Activated T-helper 1 cell treated with anti-CD3 and anti-CD28 coated beads, Interleukin-12 subunit alpha, Interleukin-12 subunit beta, Interleukin-2, Interleukin-4 antibody, amounts not matched to agents 30 ng/mL and 10 ng/mL and 1 ng/mL, durations not matched to agents 14 hours and 24 hours and 36 hours (primary cell): ENCODE data around the gene CYP2E1. TPM values are rescaled to one million over a fixed set of nuclear protein-coding genes. Genes with fewer than 3 reads are reported as not detected.
"Not testable (repeated sequence)": the region's sequence is repeated elsewhere in the genome, so short reads cannot be mapped to it uniquely, and the experiment has no call there.

Experiments used
- DNase-seq: peaks from one replicate; pipeline ENCODE4 v3.0.0; 2021; ENCODE audit warnings: low spot score
- H3K27ac Mint-ChIP-seq: one replicate; pipeline ENCODE4 v1.8.0; 2021; ENCODE audit warnings: mild to moderate bottlenecking, mixed read lengths
- H3K27me3 Mint-ChIP-seq: one replicate; pipeline ENCODE4 v1.8.0; 2022; ENCODE audit warnings: mild to moderate bottlenecking, moderate library complexity, mixed read lengths; ENCODE audit not compliant: insufficient read depth
- H3K36me3 Mint-ChIP-seq: one replicate; pipeline ENCODE4 v1.8.0; 2021; ENCODE audit warnings: low read depth, mixed read lengths
- H3K4me1 Mint-ChIP-seq: one replicate; pipeline ENCODE4 v1.8.0; 2021; ENCODE audit warnings: low read depth, mixed read lengths
- H3K4me3 Mint-ChIP-seq: one replicate; pipeline ENCODE4 v1.8.0; 2021; ENCODE audit warnings: mild to moderate bottlenecking, moderate library complexity, mixed read lengths
- H3K9me3 Mint-ChIP-seq: one replicate; pipeline ENCODE4 v1.8.0; 2021; ENCODE audit warnings: mixed read lengths
- intact Hi-C: fragments of 100-400 bp; cut with micrococcal nuclease; formaldehyde crosslinking; loops from one replicate; pipeline ENCODE4 v1.15.1; 2024
- total RNA-seq: library from RNA; stranded (reverse); gene quantifications from 2 replicates; pipeline ENCODE4 v1.2.3, GENCODE V29; 2022

Gene CYP2E1
- total RNA-seq = 0.52 TPM in 1 of 2 replicates, not detected in the other

DNA sequence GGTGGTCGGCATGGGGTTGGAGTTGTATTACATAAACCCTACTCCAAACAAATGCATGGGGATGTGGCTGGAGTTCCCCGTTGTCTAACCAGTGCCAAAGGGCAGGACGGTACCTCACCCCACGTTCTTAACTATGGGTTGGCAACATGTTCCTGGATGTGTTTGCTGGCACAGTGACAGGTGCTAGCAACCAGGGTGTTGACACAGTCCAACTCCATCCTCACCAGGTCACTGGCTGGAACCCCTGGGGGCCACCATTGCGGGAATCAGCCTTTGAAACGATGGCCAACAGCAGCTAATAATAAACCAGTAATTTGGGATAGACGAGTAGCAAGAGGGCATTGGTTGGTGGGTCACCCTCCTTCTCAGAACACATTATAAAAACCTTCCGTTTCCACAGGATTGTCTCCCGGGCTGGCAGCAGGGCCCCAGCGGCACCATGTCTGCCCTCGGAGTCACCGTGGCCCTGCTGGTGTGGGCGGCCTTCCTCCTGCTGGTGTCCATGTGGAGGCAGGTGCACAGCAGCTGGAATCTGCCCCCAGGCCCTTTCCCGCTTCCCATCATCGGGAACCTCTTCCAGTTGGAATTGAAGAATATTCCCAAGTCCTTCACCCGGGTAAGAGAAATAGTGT, at the start of gene CYP2E1:
TSS of gene CYP2E1 (plus strand) at position 407 of the 632 bp plus-strand sequence. CDS start at position 440, 33 bp downstream.
- DNase-seq = no peak
- Mint-ChIP-seq H3K27ac (no peak within 1 kb of the TSS), H3K4me3 (no peak within 1 kb of the TSS), H3K36me3 (no peaks in the 10 kb centered on the region), H3K9me3 (no peaks in the 10 kb centered on the region), H3K27me3 (peaks cover 58% of the 10 kb centered on the region), H3K4me1 (peaks cover 4% of the 10 kb centered on the region)
- intact Hi-C loops = no loop called here

DNA sequence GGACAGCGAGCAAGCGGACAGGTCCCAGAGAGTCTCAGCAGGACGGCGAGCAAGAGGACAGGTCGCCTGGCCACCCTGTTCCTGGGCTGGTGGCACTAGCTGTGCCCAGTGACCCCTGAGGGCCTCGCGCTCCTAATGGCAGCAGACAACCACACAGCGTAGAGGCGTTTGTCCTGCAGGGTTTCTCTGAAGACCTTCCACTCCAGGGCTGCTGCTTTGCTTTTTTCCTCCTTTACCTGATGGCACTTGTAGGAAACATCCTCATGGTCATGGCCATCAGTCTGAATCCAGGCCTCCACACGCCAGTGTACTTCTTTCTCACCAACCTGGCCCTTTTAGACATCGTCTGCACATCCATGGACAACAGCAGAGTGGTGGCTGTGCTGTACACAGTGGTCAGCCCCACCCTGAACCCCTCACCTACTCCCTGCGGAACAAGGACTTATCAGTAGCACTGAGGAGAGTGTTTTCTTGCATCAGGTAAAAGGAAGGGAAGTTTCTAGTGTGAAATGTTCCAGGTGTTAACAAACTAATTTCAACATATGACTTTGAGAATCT, 46.0 kb upstream of the CYP2E1 start:
- H3K36me3 Mint-ChIP-seq = no peaks in the 10 kb centered on the region
- intact Hi-C loops = no loop called here

GRCh38 chr10:133481657-133482056, 45.5 kb upstream of the CYP2E1 start:
- H3K36me3 Mint-ChIP-seq = peaks cover under 1% of the 10 kb centered on the region
- H3K27ac Mint-ChIP-seq = no peak overlapping the region
- H3K9me3 Mint-ChIP-seq = peaks cover 33% of the 10 kb centered on the region
- intact Hi-C loops = no loop called here
- no peak for DNase-seq
- H3K4me3 Mint-ChIP-seq = no peak overlapping the region
- no peaks in the 10 kb centered on the region for H3K4me1 Mint-ChIP-seq
- H3K27me3 Mint-ChIP-seq = peaks cover 3% of the 10 kb centered on the region

More for the DNA sequence above, 46.0 kb upstream of the CYP2E1 start:
- no peak overlapping the region for H3K4me3 Mint-ChIP-seq
- H3K27ac Mint-ChIP-seq = no peak overlapping the region
- no peak for DNase-seq
- peaks cover 29% of the 10 kb centered on the region for H3K9me3 Mint-ChIP-seq
- peaks cover 3% of the 10 kb centered on the region for H3K27me3 Mint-ChIP-seq
- H3K4me1 Mint-ChIP-seq = no peaks in the 10 kb centered on the region

DNA sequence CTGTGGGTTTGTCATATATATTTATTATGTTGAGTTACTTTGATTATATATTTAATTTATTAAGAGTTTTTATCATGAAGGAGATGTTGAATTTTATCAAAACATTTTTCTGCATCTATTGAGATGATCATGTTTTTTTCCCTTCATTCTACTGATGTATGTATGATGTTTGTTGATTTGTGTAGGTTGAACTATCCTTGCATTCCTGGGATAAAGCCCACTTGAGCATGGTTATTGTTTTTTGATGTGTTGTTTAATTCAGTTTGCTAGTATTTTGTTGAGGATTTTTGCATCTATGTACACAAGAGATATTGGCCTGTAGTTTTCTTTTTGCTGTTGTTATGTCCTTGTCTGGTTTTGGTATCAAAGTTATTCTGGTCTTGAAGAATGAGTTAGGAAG, 42.3 kb upstream of the CYP2E1 start:
- no peak overlapping the region for H3K27ac Mint-ChIP-seq
- no peak overlapping the region for H3K4me3 Mint-ChIP-seq

DNA sequence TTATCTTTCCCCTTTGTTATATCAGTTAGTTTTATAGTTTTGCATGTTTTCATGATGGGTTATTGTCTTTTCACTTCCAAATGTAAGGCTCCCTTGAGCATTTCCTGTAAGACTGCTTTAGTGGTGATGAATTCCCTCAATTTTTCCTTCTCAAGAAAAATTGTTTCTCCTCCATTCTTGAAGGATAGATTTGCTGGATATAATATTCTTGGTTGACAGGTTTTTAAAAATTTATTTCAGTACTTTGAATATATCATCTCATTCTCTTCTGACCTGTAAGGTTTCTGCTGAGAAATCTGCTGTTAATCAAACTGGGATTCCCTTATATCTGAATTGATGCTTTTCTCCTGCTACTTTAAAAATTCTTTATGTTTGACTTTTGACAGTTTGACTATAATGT, 40.1 kb upstream of the CYP2E1 start:
- H3K4me1 Mint-ChIP-seq = peaks cover 15% of the 10 kb centered on the region
- H3K27me3 Mint-ChIP-seq = peaks cover 3% of the 10 kb centered on the region
- H3K9me3 Mint-ChIP-seq = peaks cover 57% of the 10 kb centered on the region
- no peak for DNase-seq
- H3K4me3 Mint-ChIP-seq = no peak overlapping the region
- H3K27ac Mint-ChIP-seq = no peak overlapping the region
- peaks cover 1% of the 10 kb centered on the region for H3K36me3 Mint-ChIP-seq
- intact Hi-C loops = no loop called here

More for the DNA sequence above, 42.3 kb upstream of the CYP2E1 start:
- peaks cover 51% of the 10 kb centered on the region for H3K9me3 Mint-ChIP-seq
- peaks cover 6% of the 10 kb centered on the region for H3K4me1 Mint-ChIP-seq
- no peak for DNase-seq
- intact Hi-C loops = no loop called here
- H3K36me3 Mint-ChIP-seq = peaks cover 1% of the 10 kb centered on the region
- peaks cover 3% of the 10 kb centered on the region for H3K27me3 Mint-ChIP-seq

DNA sequence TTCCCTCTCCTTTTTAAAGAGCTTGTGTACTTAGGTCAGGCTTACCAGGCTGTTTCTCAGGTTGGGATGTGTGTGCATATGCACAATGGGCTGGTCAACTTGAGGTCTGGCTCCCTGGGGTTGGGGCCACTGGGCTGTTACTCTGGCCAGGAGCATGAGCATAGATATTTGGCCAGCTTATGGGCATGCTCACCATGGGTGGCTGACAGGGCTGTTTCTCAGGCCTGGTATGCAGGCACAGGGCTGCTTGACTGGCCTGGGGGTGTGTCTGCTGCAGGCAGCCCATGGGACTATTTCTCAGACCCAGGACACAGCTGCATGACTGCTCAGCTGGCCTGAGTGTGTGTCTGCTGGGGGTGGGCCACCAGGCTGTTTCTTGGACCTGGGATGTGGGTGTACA, 38.8 kb upstream of the CYP2E1 start:
- Mint-ChIP-seq H3K9me3 (peaks cover 53% of the 10 kb centered on the region), H3K4me1 (peaks cover 15% of the 10 kb centered on the region), H3K27me3 (peaks cover 3% of the 10 kb centered on the region), H3K4me3 (no peak overlapping the region), H3K27ac (no peak overlapping the region), H3K36me3 (peaks cover 1% of the 10 kb centered on the region)
- intact Hi-C loops = no loop called here
- no peak for DNase-seq

DNA sequence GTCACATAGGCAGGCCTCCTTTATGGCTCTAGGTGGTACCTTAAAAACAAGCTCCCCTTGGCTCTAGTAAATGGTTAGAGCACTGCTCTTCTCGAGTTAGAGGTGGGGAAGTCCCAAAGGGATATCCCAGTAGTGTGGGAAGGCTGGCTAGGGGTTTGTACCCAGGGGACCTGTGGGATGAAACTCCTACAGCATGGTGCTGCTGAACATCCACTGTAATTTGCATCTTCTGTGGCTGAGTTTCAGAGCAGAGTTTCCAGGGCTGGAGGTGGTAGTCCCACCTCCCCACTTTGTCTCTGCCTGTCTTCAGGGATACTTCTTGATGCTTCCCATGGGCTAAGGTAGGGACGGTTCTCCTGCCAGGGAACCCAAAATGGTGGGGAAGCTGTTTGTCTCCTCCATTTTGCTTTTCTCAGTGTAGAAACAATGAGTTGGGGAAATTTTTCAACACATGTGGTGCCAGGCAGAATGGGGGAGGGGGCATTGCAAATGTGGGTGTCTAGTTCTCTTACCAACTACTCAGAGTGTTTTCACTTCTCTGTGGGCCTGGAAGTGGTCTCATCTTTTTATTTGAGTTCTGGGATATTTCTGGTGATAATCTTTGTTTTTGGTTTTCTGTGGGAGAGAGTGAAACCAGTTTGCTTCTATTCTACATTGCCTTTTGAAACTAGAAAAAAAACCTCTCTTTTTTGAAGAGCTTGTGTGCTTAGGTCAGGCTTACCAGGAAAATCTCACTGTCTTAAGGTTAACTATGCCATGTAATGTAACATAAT, 37.2 kb upstream of the CYP2E1 start:
- Mint-ChIP-seq H3K27me3 (peaks cover under 1% of the 10 kb centered on the region), H3K27ac (no peak overlapping the region), H3K9me3 (peaks cover 40% of the 10 kb centered on the region), H3K4me3 (no peak overlapping the region), H3K4me1 (peaks cover 15% of the 10 kb centered on the region), H3K36me3 (peaks cover 1% of the 10 kb centered on the region)
- intact Hi-C loops = no loop called here
- DNase-seq = no peak

DNA sequence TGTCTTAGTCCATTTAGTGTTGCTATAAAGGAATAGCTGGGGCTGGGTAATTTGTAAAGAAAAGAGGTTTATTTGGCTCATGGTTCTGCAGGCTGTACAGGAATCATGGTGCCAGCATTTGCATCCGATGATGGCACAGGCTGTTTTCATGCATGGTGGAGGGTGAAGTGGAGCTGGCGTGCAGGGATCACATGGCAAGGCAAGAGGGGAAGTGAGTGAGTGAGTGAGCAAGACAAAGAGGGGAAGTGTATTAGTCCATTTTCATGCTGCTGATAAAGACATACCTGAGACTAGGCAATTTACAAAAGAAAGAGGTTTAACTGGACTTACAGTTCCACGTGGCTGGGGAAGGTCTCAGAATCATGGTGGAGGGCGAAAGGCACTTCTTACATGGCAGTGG, 33.6 kb upstream of the CYP2E1 start:
- intact Hi-C loops, H3K27me3 Mint-ChIP-seq, DNase-seq, H3K4me3 Mint-ChIP-seq, H3K27ac Mint-ChIP-seq, H3K36me3 Mint-ChIP-seq: not testable (repeated sequence)
- peaks cover 15% of the 10 kb centered on the region for H3K4me1 Mint-ChIP-seq
- peaks cover 15% of the 10 kb centered on the region for H3K9me3 Mint-ChIP-seq

- not testable (repeated sequence) for H3K36me3 Mint-ChIP-seq, H3K27ac Mint-ChIP-seq, H3K9me3 Mint-ChIP-seq, H3K4me1 Mint-ChIP-seq, H3K27me3 Mint-ChIP-seq, H3K4me3 Mint-ChIP-seq, DNase-seq
- intact Hi-C loops = loop anchor here (1.0 kb wide), 1 partner anchor 60 kb away; no protein-coding TSS in a partner anchor
These were observed 29.8 kb upstream of the CYP2E1 start for GRCh38 chr10:133497363-133497762.

GRCh38 chr10:133499176-133499575, 28.0 kb upstream of the CYP2E1 start:
- H3K4me1 Mint-ChIP-seq, H3K4me3 Mint-ChIP-seq, H3K27me3 Mint-ChIP-seq, intact Hi-C loops, DNase-seq, H3K27ac Mint-ChIP-seq, H3K36me3 Mint-ChIP-seq, H3K9me3 Mint-ChIP-seq: not testable (repeated sequence)

- H3K4me3 Mint-ChIP-seq, DNase-seq, intact Hi-C loops, H3K4me1 Mint-ChIP-seq, H3K27me3 Mint-ChIP-seq, H3K36me3 Mint-ChIP-seq, H3K27ac Mint-ChIP-seq, H3K9me3 Mint-ChIP-seq: not testable (repeated sequence)
These were observed 26.3 kb upstream of the CYP2E1 start for GRCh38 chr10:133500897-133501296.

DNA sequence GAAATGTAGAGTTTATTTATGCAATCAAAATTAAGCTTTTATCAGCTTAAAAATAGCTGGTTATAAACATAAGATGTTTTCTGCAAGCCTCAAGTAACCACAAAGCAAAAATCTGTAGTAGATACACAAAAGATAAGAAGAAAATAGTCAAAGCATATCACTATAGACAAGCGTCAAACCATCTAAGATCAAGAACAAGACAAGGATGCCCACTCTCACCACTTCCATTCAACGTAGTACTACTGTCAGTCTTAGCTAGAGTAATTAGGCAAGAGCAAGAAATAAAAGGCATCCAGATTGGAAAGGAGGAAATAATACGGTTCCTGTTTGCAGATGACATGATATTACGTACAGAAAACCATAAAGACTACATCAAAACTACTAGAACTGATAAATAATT, 17.5 kb upstream of the CYP2E1 start:
- H3K4me3 Mint-ChIP-seq = no peak overlapping the region
- DNase-seq = no peak
- H3K27me3 Mint-ChIP-seq = peaks cover 22% of the 10 kb centered on the region
- H3K36me3 Mint-ChIP-seq = no peaks in the 10 kb centered on the region
- intact Hi-C loops = no loop called here
- H3K4me1 Mint-ChIP-seq = no peaks in the 10 kb centered on the region
- H3K9me3 Mint-ChIP-seq = peaks cover 8% of the 10 kb centered on the region
- no peak overlapping the region for H3K27ac Mint-ChIP-seq

GRCh38 chr10:133511408-133511807, 15.8 kb upstream of the CYP2E1 start:
- no peak for DNase-seq
- Mint-ChIP-seq H3K9me3 (peaks cover 8% of the 10 kb centered on the region), H3K4me3 (no peak overlapping the region), H3K36me3 (no peaks in the 10 kb centered on the region), H3K27me3 (peaks cover 25% of the 10 kb centered on the region), H3K4me1 (no peaks in the 10 kb centered on the region), H3K27ac (no peak overlapping the region)
- intact Hi-C loops = no loop called here
